Stimulated activated CD8-positive, alpha-beta memory T cell treated with anti-CD3 and anti-CD28 coated beads, Interleukin-7, amount 100 ng/mL, for 24 hours (primary cell): Measurements from ENCODE around the gene STAC3.
A peak's percentile ranks its signal among the peaks of the same experiment; 100 is the strongest.

Experiments used
- DNase-seq: peaks from one replicate; pipeline ENCODE4 v3.0.0-alpha.2; 2020; ENCODE audit warnings: low read depth

The STAC3 gene

DNA sequence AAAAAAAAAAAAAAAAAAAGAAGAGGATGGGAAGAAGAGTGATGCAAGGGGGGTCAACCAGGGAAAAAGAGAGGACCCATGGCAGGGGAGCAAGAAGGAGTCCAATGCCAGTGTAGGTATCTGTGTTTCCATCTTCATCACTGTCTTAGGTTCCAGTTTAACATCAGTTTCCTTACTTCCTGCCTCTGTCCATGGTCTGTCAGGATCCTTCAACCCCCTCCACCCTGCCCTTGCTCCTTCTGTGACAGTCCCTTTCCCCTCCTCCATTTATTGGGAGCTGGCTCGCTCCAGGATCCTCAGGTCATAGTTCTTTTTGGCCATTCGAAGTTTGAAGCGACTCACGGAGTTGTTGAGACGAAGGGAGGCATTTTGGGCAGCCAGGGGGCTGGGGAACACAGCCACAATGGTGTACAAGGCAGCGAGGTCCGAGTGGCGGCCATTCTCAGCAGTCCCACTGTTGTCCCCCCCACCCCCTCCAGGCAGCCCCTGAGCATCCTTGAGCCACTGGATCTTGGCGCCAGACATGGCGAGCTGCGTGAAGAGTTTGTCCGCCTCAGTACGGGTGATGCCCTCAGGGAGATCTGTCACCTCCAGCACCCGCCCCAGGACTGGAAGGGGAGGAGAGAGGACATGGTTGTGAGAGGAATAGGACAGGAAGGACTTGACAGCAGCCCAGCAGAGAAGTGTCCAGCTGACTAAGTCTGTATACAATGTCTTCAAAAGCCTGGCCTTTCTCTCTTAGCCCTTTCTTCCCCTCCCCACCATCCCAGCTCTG lies 3.7 kb upstream of the STAC3 start:
- DNase-seq, result no peak

DNA sequence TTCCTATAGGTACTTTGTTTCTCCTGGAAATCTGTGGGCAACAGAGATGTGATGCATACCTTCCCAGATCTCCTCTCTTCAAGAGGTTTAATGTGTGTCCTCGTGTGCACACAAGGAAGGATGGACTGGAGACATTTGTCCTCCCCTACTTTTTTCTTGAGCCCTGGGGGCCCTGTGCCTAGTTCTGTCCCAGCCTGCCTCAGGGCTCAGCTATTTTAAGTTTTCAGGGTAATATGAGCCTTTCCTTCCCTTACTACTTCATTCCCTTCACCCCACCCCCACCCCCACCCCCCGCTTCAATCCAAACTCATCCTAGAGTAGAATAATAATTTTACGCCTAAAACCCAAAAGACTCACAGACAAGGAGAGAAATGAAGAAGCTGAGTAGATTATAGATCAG lies 446 bp downstream of the STAC3 start:
- DNase-seq, result no peak

DNA sequence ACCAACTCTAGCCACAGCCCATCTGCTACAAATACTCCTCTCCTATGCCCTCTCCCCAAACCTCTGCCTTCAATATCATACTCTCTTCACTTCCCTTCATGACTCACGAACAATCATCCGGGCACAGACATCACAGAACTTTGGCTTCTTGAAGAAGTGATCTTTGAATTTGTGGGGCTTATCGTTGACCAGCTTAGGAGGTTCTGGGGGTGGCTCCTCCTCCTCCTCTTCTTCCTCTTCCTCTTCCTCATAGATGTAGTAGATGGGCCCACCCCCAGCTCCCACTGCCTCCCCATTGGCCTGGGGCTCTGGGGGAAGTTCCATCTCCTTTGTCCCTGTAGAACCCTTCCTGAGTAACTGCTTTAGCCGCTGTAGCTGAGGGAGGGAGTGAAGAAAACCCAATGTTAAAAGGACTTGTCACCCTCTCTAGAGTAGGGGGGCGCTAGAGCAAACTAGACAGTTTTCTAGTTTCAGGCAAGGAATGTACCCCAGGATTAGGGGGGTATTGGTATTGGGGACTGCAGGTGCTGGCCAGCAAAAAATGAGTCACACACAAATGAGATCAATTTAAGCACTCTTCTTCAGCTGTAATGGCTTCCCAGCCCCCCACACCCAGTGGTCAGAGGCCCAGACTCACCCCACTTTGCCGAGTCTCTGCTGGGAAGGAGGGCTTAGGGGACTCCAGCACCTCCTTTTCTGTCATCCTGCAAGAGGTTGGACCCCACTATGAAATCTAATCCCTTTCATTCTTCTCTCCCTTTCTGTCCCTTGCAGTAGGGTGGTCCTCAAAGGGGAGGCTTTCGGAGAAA lies 1.8 kb downstream of the STAC3 start:
- no peak for DNase-seq

DNA sequence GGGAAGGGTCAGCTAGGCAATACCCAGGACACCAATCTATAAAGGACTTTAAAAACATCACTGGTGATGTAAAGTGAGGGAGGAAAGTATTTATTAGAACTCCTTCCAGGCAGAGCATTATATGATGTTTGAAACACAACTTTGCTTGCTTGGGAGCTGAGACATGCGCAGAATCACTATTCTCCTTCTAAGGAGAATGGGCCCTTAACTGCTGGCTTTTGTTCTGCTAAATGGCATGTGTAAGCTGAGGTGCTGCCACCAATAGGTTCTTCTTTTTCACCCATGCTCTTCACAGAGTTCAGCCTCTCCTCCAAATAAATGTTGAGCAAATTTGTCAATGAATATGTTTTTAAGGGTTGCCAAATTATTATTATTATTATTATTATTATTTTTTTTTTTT lies 3.9 kb downstream of the STAC3 start:
- no peak for DNase-seq

DNA sequence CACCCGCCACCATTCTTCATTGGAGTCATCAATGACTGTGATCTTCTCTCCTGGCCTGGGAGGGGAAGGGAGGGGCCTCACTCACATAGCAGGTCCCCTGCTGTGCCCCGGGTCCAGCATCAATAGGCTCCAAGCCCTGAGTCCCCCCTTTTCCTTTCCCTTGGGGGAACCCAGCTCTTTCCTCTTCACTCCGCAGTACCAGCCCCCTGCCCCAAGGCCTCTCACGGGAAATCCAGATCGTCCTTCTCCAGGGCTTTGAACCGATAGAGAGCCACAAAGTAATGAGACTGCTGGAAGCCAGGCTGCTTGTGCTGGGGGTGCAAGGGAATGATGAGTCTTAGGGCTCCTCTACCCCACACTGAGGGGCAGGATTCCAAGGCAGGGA lies 6.7 kb downstream of the STAC3 start:
- DNase-seq, result no peak

DNA sequence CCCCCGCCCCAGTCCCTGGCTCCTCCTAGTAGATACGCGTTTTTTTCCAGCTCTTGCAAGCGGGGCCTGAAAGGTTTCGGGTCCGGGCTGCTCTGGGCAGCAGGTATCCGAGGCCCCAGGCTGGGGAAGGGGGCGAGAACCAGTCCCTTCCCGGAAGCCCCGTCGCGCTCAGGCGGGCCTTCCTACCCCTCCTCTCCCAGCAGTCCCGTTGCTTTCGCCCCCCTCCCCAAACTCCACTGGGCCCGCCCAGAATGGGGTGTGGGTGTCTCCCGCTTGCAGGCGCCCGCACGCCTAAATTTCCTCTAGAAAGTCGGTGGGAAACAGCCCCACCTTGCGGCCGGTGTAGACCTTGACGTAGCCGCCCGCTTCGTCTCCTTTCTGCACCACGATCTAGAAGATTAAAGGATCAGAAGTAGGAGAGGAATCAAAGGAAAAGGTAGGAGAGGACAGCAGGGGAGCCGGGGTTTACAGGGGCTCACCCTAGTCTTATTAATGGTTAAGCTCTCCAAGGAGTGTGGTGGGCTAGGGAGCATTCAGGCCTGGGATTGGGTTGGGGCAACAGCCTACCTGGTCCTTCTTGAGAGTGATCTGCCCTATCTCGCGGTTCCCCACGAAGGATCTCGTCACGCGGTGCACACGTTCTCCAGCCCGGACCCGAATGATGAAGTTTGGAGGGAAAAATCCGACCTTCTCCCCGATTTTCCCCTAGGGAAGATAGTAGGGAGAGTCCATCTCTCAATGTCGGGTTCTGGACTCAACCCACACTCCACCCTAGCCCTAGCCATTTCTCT lies 7.3 kb downstream of the STAC3 start:
- peak; percentile 70 for DNase-seq

DNA sequence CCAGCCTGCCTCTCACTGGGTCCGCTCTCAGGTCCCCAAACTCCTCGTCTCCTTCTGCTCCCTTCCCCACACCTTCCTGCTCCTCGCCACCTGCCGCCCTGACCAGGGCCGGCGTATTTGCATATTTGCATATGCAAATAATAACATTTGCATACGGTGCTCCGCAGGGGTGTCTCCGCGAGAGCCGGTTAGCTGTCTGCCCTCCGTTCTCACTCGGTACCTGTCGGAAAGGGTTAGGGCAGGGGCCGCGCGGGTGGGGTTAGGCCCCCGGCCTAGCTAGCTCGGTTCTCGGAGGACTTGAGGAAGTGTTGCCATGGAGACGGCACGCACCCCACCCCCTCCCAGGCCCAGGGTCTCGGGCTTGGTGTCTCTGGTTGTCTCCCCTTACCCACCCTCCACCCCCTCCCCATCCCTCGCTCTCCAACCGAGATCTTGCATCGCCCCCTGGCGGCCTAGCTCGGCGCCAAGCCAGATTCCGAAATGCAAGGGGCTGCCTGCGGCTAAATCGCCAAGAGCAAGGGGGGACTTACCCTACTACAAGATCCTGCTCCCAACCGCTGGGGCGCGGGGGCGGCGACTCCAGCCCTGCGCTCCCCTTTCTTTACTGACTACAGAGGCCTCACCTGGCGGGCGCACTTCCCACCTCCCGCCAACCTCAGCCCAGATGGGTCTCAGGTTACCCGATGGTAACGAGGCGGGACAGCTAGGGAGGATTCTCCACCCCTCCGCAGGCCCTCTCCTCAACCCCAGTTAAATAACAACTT lies 8.1 kb downstream of the STAC3 start:
- DNase-seq, result no peak

DNA sequence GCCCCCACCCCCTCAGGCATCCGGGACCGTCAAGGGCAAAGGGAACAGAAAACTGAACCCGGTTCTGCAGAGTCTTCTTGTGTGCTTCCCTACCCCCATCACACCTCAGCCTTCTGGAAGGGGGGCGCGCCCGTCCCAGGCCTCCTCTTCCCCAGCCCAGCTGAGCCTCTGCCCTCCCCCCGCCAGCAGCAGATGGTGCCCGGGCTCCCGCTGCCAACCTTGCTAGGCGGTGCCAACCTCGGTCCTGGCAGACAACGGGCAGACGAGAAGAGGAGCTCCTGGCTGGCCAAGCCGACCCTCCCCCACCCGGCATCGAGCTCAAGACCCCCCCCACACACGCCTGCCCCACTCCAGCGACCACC lies 8.7 kb downstream of the STAC3 start:
- no peak for DNase-seq

DNA sequence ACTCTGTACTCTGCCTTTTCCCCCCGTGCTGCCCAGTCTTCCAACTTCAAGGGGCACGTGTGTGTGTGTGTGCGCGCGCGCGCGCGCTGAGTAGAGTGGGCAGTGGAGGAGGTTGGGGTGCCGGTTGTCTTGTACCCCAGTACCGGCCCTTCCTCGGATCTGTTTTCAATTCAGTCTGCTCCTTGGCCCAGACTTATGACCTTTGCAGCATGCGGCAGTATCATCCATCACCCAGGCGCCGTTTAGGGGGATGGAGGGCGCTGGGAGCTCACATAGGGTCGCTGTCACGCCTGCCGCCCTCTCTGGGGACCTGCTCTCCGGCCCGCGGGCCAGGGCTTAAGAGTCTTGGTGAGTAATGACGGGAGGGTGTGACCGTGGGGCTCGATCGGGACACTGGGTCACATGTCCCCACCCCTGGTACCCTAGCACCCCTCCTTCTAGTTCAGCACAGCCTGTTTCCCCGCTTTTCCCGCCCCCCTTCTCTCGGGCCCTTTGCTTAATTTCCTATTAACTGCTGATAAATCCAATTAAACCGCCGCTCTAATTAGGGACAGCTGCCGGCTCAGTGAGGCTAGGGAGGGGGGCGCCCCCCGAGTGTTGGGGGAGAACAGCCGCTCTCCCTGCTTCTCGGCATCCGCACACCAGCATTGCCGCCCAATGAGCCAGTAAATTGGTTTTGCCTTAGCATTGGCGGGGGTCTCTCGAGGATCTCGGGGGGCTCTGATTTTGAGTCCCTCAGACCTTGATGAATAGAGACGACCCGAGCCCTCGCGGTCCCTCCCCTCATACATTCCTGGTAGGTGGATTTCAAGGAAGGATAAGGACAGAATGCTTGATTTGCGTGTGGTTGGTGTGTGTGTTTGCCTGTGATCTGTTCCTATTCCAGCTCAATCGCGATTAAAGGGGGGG lies 9.3 kb downstream of the STAC3 start:
- no peak for DNase-seq

DNA sequence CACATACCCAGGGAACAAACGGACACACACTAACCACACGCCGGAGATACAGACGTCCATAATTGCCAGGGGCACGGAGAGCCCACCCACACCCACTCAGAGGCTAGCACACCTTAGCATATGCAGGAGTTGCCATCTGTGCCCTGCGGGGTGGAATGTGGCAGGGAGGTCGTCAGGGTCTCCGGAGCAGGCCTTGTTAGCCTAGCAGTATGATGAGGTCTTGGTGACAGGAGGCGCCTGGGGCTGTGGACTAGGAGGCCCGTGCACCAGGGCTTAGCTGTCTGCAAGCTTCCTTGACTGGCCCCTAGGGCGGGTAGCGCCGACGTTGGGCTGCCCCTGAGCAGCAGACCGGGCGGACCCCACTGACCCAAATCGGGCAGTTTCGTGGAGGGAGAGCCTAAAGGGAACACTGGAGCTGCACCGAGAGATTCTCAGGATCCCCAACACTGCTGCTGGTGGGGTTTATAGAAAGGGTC lies 10.0 kb downstream of the STAC3 start:
- DNase-seq, result no peak

DNA sequence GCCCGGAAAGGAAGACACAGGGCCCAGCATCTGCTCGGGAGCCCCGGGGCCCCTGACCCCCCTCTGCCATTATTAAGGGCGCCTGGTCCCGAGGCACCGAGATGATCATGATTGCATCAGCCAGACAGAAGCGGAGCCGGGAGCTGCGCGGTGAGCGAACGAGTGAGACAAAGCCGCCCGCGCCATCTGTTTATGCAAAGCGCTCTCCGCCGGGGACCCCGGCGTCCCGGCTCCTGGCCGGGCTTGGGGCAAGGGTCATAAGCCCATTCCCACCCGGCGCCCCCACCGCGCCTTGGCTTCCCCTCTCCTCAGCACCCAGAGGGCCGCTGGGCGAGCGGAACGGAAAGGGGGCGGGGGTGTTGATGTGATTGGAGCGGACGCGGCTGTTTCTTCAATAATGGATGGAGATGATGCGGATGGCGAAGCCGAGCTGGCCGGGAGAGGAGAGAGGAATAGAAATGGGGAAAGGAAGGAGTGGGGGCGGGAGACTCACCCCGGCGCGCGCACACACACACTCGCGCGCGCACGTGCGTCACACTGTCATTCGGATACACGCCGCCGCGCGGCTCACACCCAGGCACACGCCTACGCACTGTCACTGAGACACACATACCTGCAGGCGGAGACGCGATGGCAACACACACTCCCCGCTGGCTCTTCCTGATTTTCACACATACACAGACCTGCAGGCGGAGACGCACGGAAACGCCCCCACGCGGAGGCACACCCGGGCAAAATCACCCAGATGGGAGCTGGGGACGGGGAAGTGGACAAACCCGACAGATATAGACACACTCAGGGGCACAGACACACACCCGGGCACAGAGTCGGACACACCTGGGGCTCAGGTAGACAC lies 10.7 kb downstream of the STAC3 start:
- no peak for DNase-seq

DNA sequence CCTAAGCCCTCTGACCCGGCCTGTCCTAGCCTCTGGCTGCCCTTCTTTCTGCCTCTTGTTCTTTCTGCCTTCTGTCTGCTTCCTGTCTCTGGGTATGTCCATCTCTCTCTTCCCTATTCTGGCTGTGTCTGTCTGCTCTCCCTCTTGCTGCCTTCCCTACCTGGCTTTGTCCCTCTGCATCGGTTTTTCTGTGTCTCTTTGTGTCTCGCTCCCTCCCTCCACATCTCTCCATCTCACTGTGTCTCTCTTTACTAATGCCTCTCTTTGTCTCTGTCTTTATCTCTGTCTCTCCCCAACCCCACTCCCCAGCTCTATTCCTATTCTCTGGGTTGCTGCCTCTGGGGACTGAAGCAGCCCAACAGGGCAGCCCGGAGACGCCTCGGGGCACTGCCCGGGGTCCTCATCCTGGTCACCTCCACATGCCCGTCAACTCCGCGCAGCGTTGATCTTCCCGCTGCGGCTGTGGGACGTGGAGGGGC lies 11.4 kb downstream of the STAC3 start:
- no peak for DNase-seq

DNA sequence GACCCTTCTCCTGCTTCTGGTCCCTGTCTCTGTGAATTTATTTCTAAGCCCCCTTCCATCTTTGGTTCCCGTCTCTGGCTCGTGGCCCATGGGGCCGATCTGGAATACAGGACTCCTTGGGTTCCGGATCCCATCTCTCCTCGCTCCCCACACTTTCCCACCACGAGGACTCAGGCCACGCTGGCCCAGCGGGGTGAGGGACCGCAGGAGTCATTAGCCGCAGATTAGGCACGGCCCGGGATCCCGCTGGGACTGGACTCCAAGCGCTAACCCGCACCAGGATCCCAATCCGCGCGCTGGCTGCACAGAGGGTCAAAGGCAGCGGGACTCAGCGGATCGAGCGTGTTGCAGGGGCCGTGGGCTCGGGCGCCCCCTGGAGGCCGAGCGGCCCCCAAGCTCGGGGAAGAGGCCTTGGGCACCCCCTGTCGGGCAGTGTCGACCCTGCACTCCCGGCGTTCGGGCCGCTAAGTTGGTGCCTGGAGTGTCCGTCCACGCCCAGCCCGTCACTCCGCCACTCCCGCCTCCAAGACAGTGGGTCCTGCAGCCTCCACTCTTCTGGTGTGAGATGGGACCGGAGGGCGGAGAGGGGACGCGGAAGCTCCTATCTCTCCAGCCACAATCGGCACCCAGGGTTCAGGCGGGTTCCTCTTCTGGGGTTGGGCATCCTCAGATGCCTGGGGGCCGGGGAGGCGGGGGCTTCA lies 12.0 kb downstream of the STAC3 start:
- peak; percentile 79 for DNase-seq

DNA sequence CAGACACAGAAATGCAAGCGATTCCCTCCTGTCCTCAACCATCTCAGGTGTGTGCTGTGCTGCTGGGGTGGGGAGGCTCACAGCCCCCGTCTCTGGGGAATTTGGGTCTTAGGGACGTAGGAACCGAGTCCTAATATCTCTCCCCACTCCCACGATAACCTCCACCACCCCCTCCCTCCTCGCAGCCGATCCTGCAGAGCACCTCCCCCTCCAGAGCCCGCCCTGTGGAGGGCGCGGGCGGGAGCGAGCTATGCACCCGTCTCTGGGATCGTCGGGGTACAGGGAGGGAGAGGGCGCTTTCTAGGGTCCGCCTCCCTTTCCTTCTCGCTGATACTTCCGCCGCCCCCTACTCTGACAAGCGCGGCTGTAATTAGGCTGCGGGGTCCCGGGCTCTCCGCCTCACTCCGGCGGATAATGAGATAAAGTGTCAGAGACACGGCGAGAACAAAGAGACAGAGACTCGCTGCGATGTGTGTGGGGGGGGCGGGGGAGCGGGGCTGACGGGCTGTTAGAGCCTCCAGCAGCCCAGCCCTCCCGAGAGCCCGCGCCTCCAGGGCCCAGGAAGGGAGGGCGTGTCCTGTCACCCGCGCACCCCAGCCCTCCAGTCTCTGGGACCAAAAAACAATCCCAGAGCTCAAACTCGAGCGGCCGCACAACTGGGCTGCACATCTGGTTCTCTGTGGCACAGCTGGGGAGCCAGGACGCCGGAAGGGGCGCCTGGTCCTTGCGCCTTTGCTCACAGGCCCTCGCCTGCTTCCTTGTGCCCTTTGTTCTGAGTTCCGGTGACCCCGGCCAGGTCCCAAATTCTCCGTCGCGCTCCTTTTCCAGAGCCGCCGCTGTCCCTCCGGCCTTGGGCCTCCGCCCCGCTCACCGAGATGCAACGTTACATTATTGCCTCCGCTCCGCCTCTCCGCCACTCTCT lies 12.8 kb downstream of the STAC3 start:
- DNase-seq, result no peak

DNA sequence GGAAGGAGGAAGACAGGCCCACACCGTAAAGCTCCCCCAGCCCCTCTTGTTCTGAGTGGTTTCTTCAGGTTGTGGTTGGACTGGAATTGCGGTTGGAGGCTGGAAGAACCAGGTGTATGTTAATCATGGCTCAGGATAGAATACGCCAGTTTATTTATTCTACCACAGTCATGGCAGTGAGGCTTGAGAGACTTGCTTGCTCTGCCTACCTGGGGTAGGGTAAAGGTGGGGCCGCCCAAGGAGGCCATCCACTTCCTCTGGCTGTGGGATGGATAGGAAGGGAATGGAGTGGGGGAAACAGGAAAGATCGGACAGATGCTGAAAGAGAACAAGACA lies 13.4 kb downstream of the STAC3 start:
- DNase-seq, result no peak

DNA sequence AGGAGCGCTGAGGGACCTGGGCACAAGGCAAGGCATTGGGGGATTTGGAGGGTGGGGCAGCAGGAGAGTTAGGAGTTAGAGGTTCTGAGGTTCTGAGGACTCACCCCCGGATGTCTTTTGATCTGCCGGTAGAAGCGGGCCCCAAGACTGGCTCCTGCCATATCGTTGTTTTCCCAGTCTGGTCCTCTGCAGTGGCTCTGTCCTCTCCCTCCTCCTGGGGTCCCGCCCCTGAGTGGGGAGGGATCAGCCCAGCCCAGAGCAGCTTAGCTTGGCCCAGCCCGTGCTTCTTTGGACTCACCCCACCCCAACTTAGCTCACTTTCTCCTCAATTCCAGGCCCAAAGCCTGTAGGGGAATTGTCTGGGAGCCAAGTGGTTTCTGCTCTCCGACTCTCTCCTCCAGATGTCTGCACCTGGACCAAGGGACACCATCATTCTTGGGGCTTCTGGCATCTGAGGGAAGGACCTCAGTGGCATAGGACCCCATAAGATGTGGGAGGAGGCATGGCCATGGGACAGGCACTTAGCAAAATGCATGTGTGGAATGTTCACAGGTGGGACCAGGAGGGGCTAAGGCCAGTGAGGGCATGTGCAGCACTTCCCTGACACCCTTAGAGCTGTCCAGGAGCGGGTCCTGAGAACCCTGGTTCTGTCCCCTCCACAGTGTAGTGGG lies 13.9 kb downstream of the STAC3 start:
- DNase-seq, result no peak

DNA sequence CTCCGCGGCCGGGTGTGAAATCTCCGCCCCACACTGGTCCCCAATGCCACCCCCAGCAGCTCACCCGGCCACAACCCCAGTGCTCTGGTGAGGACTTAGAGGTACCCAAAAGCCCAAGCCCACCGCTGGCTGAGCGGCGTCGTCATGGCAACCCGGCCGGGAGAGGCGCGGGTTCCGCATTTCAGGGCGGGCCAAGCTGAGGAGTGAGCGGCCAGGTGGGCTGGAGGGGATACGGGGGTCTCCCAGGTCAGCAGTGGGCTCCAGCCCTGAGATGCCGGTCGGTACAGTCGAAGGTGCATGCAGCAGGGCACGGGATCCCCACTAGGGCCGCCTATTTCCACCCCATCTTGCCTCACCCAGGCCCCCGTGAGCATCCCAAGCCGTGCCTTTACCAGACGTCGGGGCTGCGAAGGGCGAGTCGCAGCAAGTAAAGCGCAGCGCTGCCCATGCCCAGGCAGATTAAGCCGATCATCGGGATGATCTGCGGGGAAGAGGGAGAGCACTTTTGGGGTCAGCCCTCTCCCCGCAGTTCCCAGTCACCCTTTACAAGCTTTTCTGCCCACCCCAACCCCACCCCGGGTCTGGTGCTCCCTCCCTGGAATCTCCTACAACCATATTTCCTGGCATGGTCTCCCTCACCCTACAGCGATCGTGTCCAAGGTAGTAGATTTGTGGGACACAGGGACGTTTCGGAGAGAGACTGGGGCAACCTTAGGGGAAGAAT lies 14.6 kb downstream of the STAC3 start:
- no peak for DNase-seq
